ENCODE measurements around the gene NOS3.

NOS3 gene

DNA sequence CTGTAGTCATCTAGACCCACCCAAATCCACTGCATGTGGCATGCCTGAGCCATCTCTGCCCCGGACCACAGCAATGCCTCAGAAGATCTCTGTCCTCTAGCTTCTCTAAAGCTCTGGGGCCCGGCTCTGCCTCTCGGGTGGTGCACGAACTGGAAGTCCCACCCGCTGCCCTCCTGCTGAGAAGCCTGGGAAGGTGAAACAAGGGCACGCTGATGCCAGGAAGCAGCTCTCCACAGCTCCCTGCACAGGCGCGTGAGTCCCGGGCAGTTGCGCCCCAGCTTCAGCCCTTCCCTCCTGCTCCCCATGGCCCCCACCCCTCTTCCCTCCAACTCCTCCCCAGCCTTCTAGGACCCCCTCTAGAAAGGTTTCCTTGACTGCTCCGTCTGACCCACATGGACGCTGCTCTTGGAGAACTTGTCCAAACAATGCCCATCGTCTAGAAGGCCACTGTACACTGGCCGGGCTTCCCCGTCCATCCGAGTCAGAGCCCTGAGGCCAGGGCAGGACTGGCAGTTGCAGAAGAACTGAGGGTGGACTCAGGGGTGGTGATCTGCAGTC, 25.5 kb upstream of the NOS3 start:
- no peak for DNase-seq

GRCh38 chr7:150966002-150966401, 24.8 kb upstream of the NOS3 start:
- no peak for DNase-seq

GRCh38 chr7:150967349-150967748, 23.5 kb upstream of the NOS3 start:
- no peak for DNase-seq

- no peak for DNase-seq
These were observed 22.6 kb upstream of the NOS3 start for GRCh38 chr7:150968056-150968733.

- DNase-seq = no peak
These were observed 22.0 kb upstream of the NOS3 start for GRCh38 chr7:150968734-150969372.

GRCh38 chr7:150969475-150969874, 21.3 kb upstream of the NOS3 start:
- DNase-seq = no peak

DNA sequence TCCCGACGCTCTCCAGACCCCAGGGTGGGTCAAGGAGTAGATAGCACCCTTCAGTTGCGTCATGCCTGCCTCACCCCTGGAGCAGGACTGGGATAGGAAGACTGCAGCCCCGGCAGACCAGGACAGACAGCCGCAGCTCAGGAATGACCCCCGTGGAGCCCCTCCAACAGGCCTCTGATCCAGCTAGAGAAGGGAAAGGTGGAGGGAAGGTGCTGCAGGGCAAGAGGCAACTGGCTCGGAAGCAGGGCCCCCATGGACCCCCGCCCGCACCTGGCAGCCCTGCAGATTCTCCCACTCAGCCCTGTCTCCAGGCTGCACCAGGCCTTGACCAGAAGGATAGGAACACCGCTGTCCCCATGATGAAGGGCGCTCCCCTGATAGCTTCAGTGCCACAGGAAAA, 20.4 kb upstream of the NOS3 start:
- no peak for DNase-seq

DNA sequence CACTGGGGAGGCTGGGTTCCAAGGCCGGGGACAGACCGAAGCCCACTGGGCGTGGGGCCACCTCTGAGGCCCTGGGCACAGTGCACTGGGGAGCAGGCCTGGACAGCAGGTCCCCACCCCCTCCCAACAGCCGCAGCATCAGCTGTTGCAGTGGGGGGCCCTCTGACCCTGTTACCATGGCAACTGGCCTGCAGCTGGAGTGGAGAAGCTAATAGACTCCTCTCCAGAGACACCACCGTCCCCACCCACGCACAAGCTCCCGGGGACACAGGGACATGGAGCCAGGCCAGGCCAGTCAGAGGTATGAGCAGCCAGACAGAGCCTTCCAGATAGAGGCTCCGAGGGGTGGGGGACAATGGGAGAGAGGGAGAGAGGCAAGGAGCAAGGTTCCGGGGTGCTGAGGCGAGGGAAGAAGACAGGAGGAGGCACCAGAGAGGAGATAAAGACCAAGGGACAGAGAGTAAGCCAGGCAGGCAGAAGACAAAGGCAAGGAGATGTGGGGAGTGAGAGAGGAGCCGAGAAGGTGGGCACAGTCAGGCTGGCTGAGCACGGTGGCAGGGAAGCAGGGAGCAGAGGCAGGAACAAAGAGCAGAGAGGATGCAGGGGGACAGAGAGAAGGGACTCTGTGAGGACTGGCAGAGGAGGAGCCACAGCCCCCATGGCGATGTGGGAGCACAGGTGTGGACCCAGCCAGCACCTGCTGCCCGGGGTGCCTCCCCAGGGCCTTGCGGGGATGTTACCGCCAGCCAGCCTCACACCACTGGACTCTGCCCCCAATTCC, 19.4 kb upstream of the NOS3 start:
- no peak for DNase-seq

- no peak for DNase-seq
These were observed 18.8 kb upstream of the NOS3 start for GRCh38 chr7:150972023-150972468.

DNA sequence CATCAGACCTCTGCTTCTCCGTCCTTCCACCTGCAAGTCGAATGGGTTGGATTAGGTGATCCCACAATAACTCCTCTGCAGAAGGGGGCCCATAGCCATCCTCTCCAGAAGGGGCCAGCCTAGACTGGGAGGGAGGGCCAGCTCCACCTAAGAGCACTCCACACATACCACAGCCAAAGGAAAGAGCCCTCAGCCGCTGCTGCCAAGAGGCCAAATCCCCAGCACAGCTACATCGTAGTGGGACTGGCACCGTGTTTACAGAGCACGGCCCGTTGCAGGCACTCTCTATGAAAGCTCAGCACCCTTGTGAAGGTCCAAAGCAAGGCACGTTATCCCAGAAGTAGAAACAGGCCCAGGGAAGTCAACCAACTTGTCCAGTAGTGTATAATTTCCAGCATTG, 18.1 kb upstream of the NOS3 start:
- DNase-seq = no peak

GRCh38 chr7:150973571-150974451, 17.0 kb upstream of the NOS3 start:
- no peak for DNase-seq

DNA sequence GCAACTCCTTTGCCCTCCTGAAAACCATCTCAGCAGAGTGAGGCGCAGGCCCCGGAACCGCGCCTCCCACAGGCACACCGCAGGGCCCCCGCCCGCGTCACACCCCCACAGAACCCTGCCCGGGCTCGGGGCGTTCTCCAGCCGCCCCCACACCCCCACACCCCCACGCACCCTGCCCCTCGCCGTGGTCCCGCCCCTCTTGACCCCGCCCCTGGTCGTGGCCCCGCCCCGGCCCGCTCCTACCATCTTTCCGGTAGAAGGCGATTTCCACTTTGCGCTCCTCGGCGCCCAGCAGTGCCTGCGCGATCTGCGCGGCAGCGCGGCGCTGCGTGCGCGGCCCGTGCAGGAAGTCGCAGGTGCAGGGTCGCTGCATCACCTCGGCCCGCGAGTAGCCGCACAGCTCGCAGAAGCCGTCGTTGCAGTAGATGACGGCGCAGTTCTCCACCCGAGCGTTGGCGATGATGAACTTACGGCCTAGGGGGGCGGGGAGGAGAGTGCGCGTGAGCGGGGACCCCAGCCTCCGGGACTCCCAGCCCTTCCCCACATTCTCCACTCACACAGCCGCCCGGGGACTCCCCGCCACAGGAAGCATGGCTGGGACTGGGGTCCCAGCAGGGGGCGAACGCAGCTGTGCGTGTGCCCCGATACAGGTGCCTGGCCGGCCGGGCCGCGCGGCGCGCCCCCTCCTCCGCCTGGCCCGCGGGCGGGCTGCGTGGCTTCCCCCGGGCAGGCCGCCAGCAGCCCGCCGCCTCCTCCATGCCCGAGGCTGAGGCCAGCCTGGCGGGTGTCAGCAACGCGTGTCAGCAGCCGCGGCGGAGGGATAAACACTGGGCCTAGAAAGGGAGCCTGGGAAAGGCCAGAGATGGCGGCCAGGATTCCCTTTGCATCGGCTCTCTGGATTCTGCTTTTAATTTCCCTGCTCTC, 16.1 kb upstream of the NOS3 start:
- DNase-seq = peak; percentile 81 to 83

- DNase-seq = no peak
These were observed 15.1 kb upstream of the NOS3 start for GRCh38 chr7:150975536-150976319.

DNA sequence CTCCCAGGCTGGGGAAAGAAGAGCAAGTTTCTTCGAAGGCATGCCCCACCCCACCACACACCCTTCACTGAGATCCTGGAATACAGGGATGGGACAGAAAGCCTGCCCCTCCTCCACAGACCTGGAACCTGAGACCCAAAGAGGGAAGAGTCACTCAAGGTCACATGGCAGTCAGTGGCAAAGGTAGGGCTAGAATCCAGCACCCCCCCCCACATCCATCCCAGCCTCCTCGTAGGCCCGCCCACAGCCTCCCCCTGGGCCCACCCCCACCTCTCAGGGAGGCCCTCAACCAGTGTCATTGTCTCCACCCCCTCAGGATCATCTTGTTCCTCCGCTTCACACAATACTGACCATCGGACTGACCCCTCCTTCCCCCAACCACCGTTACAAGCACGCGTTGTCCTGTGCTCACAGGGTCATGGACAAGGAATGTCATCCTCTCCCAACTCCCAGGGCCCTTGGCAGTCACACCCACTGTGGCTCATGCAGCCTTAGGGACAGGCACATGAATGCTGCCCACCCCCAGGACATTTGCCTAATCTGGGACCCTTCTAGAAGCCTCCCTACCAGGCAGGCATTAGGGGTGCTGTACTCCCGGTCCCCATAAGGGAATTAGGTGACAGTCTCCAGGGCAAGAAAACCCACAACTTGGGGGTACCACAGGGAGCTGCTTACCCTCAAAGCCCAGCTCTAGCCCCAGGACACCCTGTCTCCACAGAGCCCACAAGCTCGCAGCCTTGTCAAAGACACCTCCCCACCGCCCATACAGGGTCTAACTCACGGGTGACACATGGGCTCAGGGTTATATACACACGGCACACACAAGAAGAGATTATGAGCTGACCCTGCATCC, 14.1 kb upstream of the NOS3 start:
- DNase-seq = no peak

DNA sequence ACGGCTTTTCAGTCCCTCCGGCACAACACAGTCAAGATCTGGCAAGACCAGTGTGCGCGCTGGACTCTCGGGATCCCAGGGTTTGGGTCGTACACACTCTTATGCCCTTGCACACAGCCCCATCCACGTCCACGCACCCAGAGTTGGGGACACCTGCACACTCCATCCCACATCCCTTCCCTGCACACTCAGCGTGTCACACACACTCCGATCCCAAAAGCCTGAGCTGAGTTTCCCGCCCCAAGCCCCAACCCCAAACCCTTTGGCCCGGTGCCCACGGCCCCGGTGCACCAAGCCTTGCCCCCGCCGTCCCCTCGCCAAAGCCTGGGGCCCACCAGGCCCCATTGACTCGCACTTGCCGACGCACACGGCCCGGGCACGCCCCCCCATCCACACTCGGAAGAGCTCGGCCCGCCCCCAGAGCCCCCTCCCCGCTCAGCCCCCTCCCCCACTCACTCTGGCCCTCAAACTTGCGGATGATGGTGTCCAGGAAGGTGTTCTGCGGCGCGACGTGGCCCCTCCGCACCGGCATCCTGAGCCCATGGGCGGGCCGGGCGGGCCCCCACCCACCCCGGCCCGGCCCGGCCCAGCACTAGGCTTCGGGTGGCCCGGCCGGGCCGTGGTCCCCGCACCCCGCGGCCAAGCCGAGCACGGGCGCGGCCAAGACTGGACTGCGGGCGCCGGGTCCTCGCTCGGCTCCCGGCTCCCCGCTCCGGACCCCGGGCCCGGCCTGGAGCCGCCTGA, 13.3 kb upstream of the NOS3 start:
- DNase-seq = no peak

GRCh38 chr7:150978126-150978789, 12.6 kb upstream of the NOS3 start, which contains the start of gene KCNH2:
Gene KCNH2 (minus strand): TSS chr7:150978321. CDS start chr7:150977913, 408 bp downstream.
- peak; percentile 49 to 53 for DNase-seq

DNA sequence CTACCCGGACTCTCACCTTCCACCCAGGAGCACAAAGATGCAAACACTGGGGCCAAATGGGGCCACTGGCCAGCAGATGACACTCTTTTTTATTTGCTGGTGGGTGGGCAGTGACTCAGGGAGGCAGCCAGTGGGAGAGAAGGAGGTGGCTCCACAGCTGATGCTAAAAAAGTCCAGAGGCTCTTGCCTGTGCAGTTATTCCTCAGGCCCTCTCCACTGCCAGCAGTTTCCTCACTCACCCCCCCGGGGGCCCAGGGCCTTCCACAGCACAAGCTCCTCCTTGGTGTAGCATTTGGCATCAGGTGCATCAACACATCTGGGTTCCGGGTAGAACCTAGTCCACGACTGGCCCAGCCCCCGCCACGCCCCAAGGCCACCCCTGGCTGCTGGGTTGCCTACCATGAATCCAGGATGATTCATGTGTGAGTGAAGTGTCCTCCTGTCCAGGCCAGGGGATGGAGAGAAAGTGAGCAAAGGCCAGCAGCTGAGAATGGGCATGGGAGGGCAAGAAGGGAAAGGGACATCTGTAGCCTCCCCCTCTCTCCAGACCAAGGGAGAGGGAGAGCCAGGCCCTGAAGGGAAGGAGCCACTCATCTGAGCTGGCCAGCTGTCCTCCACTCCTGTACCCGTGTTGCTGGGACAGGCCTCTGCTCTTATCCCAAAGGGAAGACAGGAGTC, 11.0 kb upstream of the NOS3 start:
- no peak for DNase-seq

DNA sequence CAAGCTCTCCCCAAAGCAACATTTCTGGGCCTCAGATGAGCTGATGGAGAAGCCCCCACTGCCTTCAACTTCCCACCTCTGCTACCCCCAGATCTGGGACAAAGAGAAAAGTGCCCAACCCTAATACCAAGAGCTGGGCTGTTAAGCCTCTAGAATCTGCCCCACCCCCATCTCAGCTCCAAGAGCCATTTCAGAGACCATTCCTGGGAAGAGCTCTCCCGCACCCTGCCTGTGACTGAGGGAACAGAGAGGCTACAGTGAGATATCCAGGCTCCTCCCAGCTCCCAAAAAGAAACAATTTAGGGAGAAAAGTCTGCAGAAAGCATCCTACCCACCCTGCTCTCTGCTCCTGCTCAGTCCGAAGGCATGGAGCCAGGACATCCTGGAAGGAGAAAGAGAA, 10.2 kb upstream of the NOS3 start:
- no peak for DNase-seq
